Mesenchymal stem cell (in vitro differentiated cells and primary cell): ENCODE data around the gene RPTOR.

Experiments
- DNase-seq: peaks from one replicate; pipeline ENCODE4 v3.0.0-alpha.2; 2013
- H2AFZ ChIP-seq: one replicate; pipeline ENCODE4 v1.6.1; 2013; ENCODE audit warnings: low read depth, mild to moderate bottlenecking, control low read depth, inconsistent platforms, low read length, moderate library complexity
- H2AK5ac ChIP-seq: 2 replicates; pipeline ENCODE4 v1.6.1; 2013; ENCODE audit warnings: low read length, moderate library complexity, mild to moderate bottlenecking, inconsistent platforms; ENCODE audit not compliant: severe bottlenecking
- H2BK120ac ChIP-seq: one replicate; pipeline ENCODE4 v1.6.1; 2013; ENCODE audit warnings: low read depth, mild to moderate bottlenecking, inconsistent platforms, low read length, moderate library complexity
- H2BK12ac ChIP-seq, 2 experiments: one replicate each; pipeline ENCODE4 v1.6.1; 2013; ENCODE audit warnings: inconsistent platforms in 2 of 2, low read length in 2 of 2, mild to moderate bottlenecking in 2 of 2, moderate library complexity in 2 of 2, control low read depth in 1 of 2
- H2BK15ac ChIP-seq: one replicate; pipeline ENCODE4 v1.6.1; 2013; ENCODE audit warnings: mild to moderate bottlenecking, low read depth, inconsistent platforms; ENCODE audit not compliant: poor library complexity, severe bottlenecking
- H2BK5ac ChIP-seq: 2 replicates; pipeline ENCODE4 v1.6.1; 2013; ENCODE audit warnings: low read depth, mild to moderate bottlenecking, low read length, control low read depth, inconsistent platforms; ENCODE audit not compliant: poor library complexity, severe bottlenecking
- H3K14ac ChIP-seq, 2 experiments: one replicate each; pipeline ENCODE4 v1.6.1; 2013; ENCODE audit warnings: inconsistent platforms in 2 of 2, low read length in 2 of 2, control low read depth in 1 of 2, mild to moderate bottlenecking in 1 of 2, moderate library complexity in 1 of 2
- H3K18ac ChIP-seq, 2 experiments: one replicate each; pipeline ENCODE4 v1.6.1; 2013; ENCODE audit warnings: inconsistent platforms in 2 of 2, low read length in 2 of 2, control low read depth in 1 of 2, low read depth in 1 of 2, mild to moderate bottlenecking in 1 of 2
- H3K23ac ChIP-seq, 2 experiments: one replicate each; pipeline ENCODE4 v1.6.1; 2013; ENCODE audit warnings: inconsistent platforms in 2 of 2, low read length in 2 of 2, mild to moderate bottlenecking in 2 of 2, moderate library complexity in 2 of 2, control low read depth in 1 of 2
- H3K27ac ChIP-seq: 2 replicates; pipeline ENCODE4 v1.5.1; 2013; ENCODE audit warnings: mild to moderate bottlenecking, moderate library complexity, low read length, control low read depth, inconsistent platforms; ENCODE audit not compliant: poor library complexity, severe bottlenecking
- H3K27me3 ChIP-seq, 2 experiments: 2 replicates each; pipeline versions ENCODE4 v1.6.1 to v1.7.0; 2013; ENCODE audit warnings: low read length in 2 of 2, mild to moderate bottlenecking in 2 of 2, moderate library complexity in 2 of 2, control low read depth in 1 of 2, inconsistent platforms in 1 of 2; ENCODE audit not compliant: control insufficient read depth in 1 of 2, insufficient read depth in 1 of 2
- H3K36me3 ChIP-seq, 2 experiments: 2 replicates each; pipeline versions ENCODE4 v1.6.1 to v1.7.0; 2013; ENCODE audit warnings: low read length in 2 of 2, control low read depth in 1 of 2, inconsistent platforms in 1 of 2, low read depth in 1 of 2, mild to moderate bottlenecking in 1 of 2; ENCODE audit not compliant: insufficient read depth in 2 of 2, control insufficient read depth in 1 of 2
- H3K4ac ChIP-seq, 2 experiments: one replicate each; pipeline ENCODE4 v1.6.1; 2013; ENCODE audit warnings: inconsistent platforms in 2 of 2, low read length in 2 of 2, mild to moderate bottlenecking in 2 of 2, moderate library complexity in 2 of 2, control low read depth in 1 of 2, low read depth in 1 of 2
- H3K4me1 ChIP-seq: 2 replicates; pipeline ENCODE4 v1.6.1; 2013; ENCODE audit warnings: low read depth, low read length, control low read depth; ENCODE audit not compliant: control insufficient read depth, insufficient read depth
- H3K4me2 ChIP-seq: 2 replicates; pipeline ENCODE4 v1.6.1; 2013; ENCODE audit warnings: low read length, mild to moderate bottlenecking, inconsistent platforms; ENCODE audit not compliant: poor library complexity, severe bottlenecking
- H3K4me3 ChIP-seq, 2 experiments: 2 replicates each; pipeline versions ENCODE4 v1.5.1 to v1.7.0; 2013; ENCODE audit warnings: low read length in 2 of 2, mild to moderate bottlenecking in 2 of 2, control low read depth in 1 of 2, low read depth in 1 of 2; ENCODE audit not compliant: insufficient read depth in 1 of 2
- H3K79me1 ChIP-seq: replicated peaks from 2 replicates; pipeline ENCODE4 v1.6.1; 2013; ENCODE audit warnings: mild to moderate bottlenecking, control low read depth, low read length, inconsistent platforms; ENCODE audit not compliant: poor library complexity, severe bottlenecking
- H3K9ac ChIP-seq: 2 replicates; pipeline ENCODE4 v1.7.0; 2013; ENCODE audit warnings: mild to moderate bottlenecking, low read length, moderate library complexity
- H3K9me3 ChIP-seq: 2 replicates; pipeline ENCODE4 v1.7.0; 2013; ENCODE audit warnings: mild to moderate bottlenecking, low read length; ENCODE audit not compliant: control insufficient read depth
- H4K8ac ChIP-seq: one replicate; pipeline ENCODE4 v1.6.1; 2013; ENCODE audit warnings: inconsistent platforms, mild to moderate bottlenecking, low read length, moderate library complexity
- H4K91ac ChIP-seq: one replicate; pipeline ENCODE4 v1.6.1; 2013; ENCODE audit warnings: mild to moderate bottlenecking, low read length, inconsistent platforms
- WGBS: methylation state at CpG from one replicate; pipeline ENCODE4 v1.1.7; 2013; ENCODE audit warnings: mixed read lengths; 5-methylcytosine and 5-hydroxymethylcytosine counted together

RPTOR gene

GRCh38 chr17:80596760-80597608 is 52.3 kb downstream of the RPTOR start:
- no peak overlapping the region for H2BK12ac ChIP-seq
- no peak overlapping the region for H3K9ac ChIP-seq
- no peak overlapping the region for H2AK5ac ChIP-seq
- H3K4me2 ChIP-seq = no peak overlapping the region
- H3K36me3 ChIP-seq = no peaks in the 10 kb centered on the region
- no peaks in the 10 kb centered on the region for H3K27me3 ChIP-seq
- H2BK120ac ChIP-seq = no peak overlapping the region
- no peak overlapping the region for H3K23ac ChIP-seq
- no peak overlapping the region for H3K14ac ChIP-seq
- 85% methylated on average over 9 of the region's 12 CpGs for WGBS
- no peak overlapping the region for H4K91ac ChIP-seq
- no peaks in the 10 kb centered on the region for H3K9me3 ChIP-seq
- peaks cover 59% of the 10 kb centered on the region for H3K79me1 ChIP-seq
- no peak overlapping the region for H2BK15ac ChIP-seq
- H2BK5ac ChIP-seq = no peak overlapping the region
- no peak overlapping the region for H3K4me3 ChIP-seq
- H3K4me1 ChIP-seq = peaks cover 4% of the 10 kb centered on the region
- no peak overlapping the region for H3K18ac ChIP-seq
- no peak overlapping the region for H2AFZ ChIP-seq
- no peak for DNase-seq
- no peak overlapping the region for H4K8ac ChIP-seq
- no peak overlapping the region for H3K4ac ChIP-seq
- no peak overlapping the region for H3K27ac ChIP-seq

GRCh38 chr17:80598813-80599545 is 54.3 kb downstream of the RPTOR start:
- Histone ChIP-seq H3K9me3 (no peaks in the 10 kb centered on the region), H3K18ac (no peak overlapping the region), H3K23ac (no peak overlapping the region), H4K8ac (no peak overlapping the region), H3K36me3 (peaks cover 0 to 3% of the 10 kb centered on the region in 2 experiments), H2BK120ac (no peak overlapping the region), H2BK15ac (peak overlapping the region; percentile 13), H2BK12ac (no peak overlapping the region), H3K27ac (no peak overlapping the region), H4K91ac (no peak overlapping the region), H2AK5ac (no peak overlapping the region), H3K4ac (no peak overlapping the region), H3K14ac (no peak overlapping the region), H2BK5ac (no peak overlapping the region), H3K4me2 (no peak overlapping the region), H3K9ac (no peak overlapping the region), H3K4me3 (no peak overlapping the region), H3K79me1 (peaks cover 57% of the 10 kb centered on the region), H2AFZ (no peak overlapping the region), H3K4me1 (peaks cover 4% of the 10 kb centered on the region), H3K27me3 (no peaks in the 10 kb centered on the region)
- no peak for DNase-seq
- 92% methylated on average over 9 of the region's 9 CpGs for WGBS

GRCh38 chr17:80599546-80600305 is 55.1 kb downstream of the RPTOR start:
- Histone ChIP-seq H4K91ac (peak overlapping the region; percentile 62), H2BK5ac (no peak overlapping the region), H3K36me3 (peaks cover 0 to 3% of the 10 kb centered on the region in 2 experiments), H3K4me2 (no peak overlapping the region), H3K14ac (no peak overlapping the region), H4K8ac (peak overlapping the region; percentile 66), H3K4ac (peak overlapping the region in 1 of 2 experiments; percentile 27), H3K79me1 (peaks cover 53% of the 10 kb centered on the region), H2AFZ (no peak overlapping the region), H3K9me3 (no peaks in the 10 kb centered on the region), H3K27ac (no peak overlapping the region), H3K23ac (no peak overlapping the region), H2BK12ac (no peak overlapping the region), H2BK120ac (no peak overlapping the region), H3K4me1 (peaks cover 4% of the 10 kb centered on the region), H3K9ac (peak overlapping the region; percentile 50), H3K27me3 (no peaks in the 10 kb centered on the region), H3K4me3 (no peak overlapping the region), H3K18ac (peak overlapping the region in 1 of 2 experiments; percentile 31), H2AK5ac (no peak overlapping the region), H2BK15ac (peak overlapping the region; percentile 13)
- peak; percentile 41 for DNase-seq
- WGBS = 82% methylated on average over 8 of the region's 8 CpGs
